Neural progenitor cell (in vitro differentiated cells): ENCODE measurements around the gene ITGA4. TPM values are rescaled to one million over a fixed set of nuclear protein-coding genes. Genes with fewer than 3 reads are reported as not detected.

ENCODE experiments used
- DNase-seq: peaks from one replicate; pipeline ENCODE4 v3.0.0-alpha.2; 2016; ENCODE audit warnings: low spot score
- H2AFZ ChIP-seq: fragments of 200-600 bp; sonication (generic); replicated peaks from 2 replicates; pipeline ENCODE4 v1.6.1; 2016; ENCODE audit warnings: antibody characterized with exemption
- H3F3A ChIP-seq: fragments of 200-600 bp; sonication (generic); 2 replicates; pipeline ENCODE4 v1.6.1; 2016; ENCODE audit warnings: antibody characterized with exemption, low read depth
- H3K27ac ChIP-seq: fragments of 200-600 bp; sonication (generic); 2 replicates; pipeline ENCODE4 v1.5.1; 2016; ENCODE audit warnings: mild to moderate bottlenecking
- H3K27me3 ChIP-seq: fragments of 200-600 bp; sonication (generic); 2 replicates; pipeline ENCODE4 v1.6.1; 2016; ENCODE audit warnings: mild to moderate bottlenecking, moderate library complexity
- H3K36me3 ChIP-seq: fragments of 200-600 bp; sonication (generic); 2 replicates; pipeline ENCODE4 v1.5.1; 2016
- H3K4me1 ChIP-seq: fragments of 200-600 bp; sonication (generic); 2 replicates; pipeline ENCODE4 v1.6.1; 2016; ENCODE audit warnings: mixed run types
- H3K4me2 ChIP-seq: fragments of 200-600 bp; sonication (generic); 2 replicates; pipeline ENCODE4 v1.6.1; 2016
- H3K4me3 ChIP-seq: fragments of 200-600 bp; sonication (generic); 2 replicates; pipeline ENCODE4 v1.5.1; 2016
- H3K79me2 ChIP-seq: fragments of 200-600 bp; sonication (generic); 2 replicates; pipeline ENCODE4 v1.6.1; 2016; ENCODE audit warnings: low read depth
- H3K9ac ChIP-seq: fragments of 200-600 bp; sonication (generic); 2 replicates; pipeline ENCODE4 v1.6.1; 2016
- H3K9me3 ChIP-seq: fragments of 200-600 bp; sonication (generic); 2 replicates; pipeline ENCODE4 v1.5.1; 2016; ENCODE audit warnings: low read depth
- H4K20me1 ChIP-seq: fragments of 200-600 bp; sonication (generic); 2 replicates; pipeline ENCODE4 v1.6.1; 2016; ENCODE audit warnings: low read depth
- H3K27ac Mint-ChIP-seq: 3 replicates; pipeline ENCODE4 v1.8.0; 2021; ENCODE audit warnings: mixed read lengths
- H3K27me3 Mint-ChIP-seq: 2 replicates; pipeline ENCODE4 v1.8.0; 2022; ENCODE audit warnings: low read depth, mild to moderate bottlenecking, inconsistent platforms, moderate library complexity, mixed read lengths; ENCODE audit not compliant: insufficient read depth
- H3K36me3 Mint-ChIP-seq: 3 replicates; pipeline ENCODE4 v1.8.0; 2021; ENCODE audit warnings: mixed read lengths
- H3K4me1 Mint-ChIP-seq: 3 replicates; pipeline ENCODE4 v1.8.0; 2021; ENCODE audit warnings: mixed read lengths
- H3K4me3 Mint-ChIP-seq: 3 replicates; pipeline ENCODE4 v1.8.0; 2021; ENCODE audit warnings: mild to moderate bottlenecking, moderate library complexity, mixed read lengths
- H3K9me3 Mint-ChIP-seq: 3 replicates; pipeline ENCODE4 v1.8.0; 2020; ENCODE audit warnings: mixed read lengths
- EZH2 ChIP-seq: fragments of 200-600 bp; sonication (generic); IDR thresholded peaks from 2 replicates; pipeline ENCODE4 v1.6.1; 2017; ENCODE audit warnings: antibody characterized with exemption, mild to moderate bottlenecking, moderate library complexity
- EZH2phosphoT487 ChIP-seq: fragments of 200-600 bp; sonication (generic); IDR thresholded peaks from 2 replicates; pipeline ENCODE4 v1.6.1; 2017; ENCODE audit warnings: antibody characterized with exemption
- total RNA-seq: library from RNA; depleted of rRNA; stranded (reverse); fragments of >200 nt; gene quantifications from 2 replicates; pipeline ENCODE4 v1.2.3, GENCODE V29; 2015; ENCODE audit warnings: low replicate concordance
- TF ChIP-seq, protein P1 (sequence below): fragments of 200-600 bp; sonication (generic); IDR thresholded peaks from 2 replicates; pipeline ENCODE4 v1.5.1; 2017; ENCODE audit warnings: antibody characterized with exemption, mild to moderate bottlenecking

The ITGA4 gene
- total RNA-seq, 1 donor from 2014 or later, result 10.2 TPM

DNA sequence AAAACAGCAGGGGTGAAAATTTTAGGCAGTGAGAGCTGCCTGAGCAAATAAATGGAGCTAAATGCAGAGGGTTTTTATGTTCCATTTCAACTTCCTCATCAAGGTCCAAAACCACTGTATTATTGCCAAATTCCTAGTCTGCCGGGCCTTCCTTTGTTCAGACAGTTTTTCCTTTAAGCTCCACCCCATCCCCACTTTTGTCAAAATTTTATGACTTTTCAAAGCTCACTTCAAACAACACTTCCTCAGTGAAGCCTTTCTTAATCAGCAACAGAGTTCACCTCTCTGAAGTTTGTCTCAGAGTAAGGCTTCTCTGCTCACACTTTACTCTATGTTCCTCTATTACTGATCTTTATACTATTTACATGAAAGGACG lies 118.5 kb downstream of the ITGA4 start:
- Histone ChIP-seq H2AFZ (no peak overlapping the region), H3K27ac (no peak overlapping the region), H3K4me2 (no peak overlapping the region), H3F3A (no peaks in the 10 kb centered on the region), H3K79me2 (no peaks in the 10 kb centered on the region), H3K27me3 (peaks cover 20% of the 10 kb centered on the region), H3K9me3 (no peaks in the 10 kb centered on the region), H4K20me1 (no peaks in the 10 kb centered on the region), H3K4me1 (no peaks in the 10 kb centered on the region), H3K36me3 (no peaks in the 10 kb centered on the region), H3K9ac (no peak overlapping the region), H3K4me3 (no peak overlapping the region)
- TF ChIP-seq, protein P1, sequence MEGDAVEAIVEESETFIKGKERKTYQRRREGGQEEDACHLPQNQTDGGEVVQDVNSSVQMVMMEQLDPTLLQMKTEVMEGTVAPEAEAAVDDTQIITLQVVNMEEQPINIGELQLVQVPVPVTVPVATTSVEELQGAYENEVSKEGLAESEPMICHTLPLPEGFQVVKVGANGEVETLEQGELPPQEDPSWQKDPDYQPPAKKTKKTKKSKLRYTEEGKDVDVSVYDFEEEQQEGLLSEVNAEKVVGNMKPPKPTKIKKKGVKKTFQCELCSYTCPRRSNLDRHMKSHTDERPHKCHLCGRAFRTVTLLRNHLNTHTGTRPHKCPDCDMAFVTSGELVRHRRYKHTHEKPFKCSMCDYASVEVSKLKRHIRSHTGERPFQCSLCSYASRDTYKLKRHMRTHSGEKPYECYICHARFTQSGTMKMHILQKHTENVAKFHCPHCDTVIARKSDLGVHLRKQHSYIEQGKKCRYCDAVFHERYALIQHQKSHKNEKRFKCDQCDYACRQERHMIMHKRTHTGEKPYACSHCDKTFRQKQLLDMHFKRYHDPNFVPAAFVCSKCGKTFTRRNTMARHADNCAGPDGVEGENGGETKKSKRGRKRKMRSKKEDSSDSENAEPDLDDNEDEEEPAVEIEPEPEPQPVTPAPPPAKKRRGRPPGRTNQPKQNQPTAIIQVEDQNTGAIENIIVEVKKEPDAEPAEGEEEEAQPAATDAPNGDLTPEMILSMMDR, result no peak
- TF ChIP-seq EZH2phosphoT487 (no peak), EZH2 (no peak)
- peaks cover 5% of the 10 kb centered on the region for H3K4me1 Mint-ChIP-seq
- no peaks in the 10 kb centered on the region for H3K9me3 Mint-ChIP-seq
- H3K36me3 Mint-ChIP-seq, result no peaks in the 10 kb centered on the region
- no peaks in the 10 kb centered on the region for H3K27me3 Mint-ChIP-seq
- DNase-seq, result no peak
- no peak overlapping the region for H3K4me3 Mint-ChIP-seq
- H3K27ac Mint-ChIP-seq, result no peak overlapping the region

DNA sequence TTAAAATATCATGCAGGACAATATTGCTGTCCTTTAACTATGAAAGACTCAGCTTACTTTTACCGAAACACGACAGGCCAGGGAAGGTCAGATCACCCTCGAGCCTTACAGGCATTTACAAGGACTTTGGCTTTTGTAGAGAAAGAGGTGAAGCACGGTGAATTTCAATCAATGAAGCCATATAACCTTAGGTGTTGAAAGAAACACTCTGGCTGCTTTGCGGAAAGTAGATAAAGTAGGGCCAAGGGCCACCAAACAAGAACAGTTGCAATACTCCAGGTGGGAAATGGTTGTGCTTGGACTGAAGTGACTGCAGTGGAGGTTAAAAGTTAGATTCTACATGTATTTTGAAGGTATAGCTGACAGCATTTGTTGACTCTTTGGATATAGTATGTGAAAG lies 119.2 kb downstream of the ITGA4 start:
- H3K4me3 ChIP-seq, result no peak overlapping the region
- H3K79me2 ChIP-seq, result no peaks in the 10 kb centered on the region
- no peaks in the 10 kb centered on the region for H4K20me1 ChIP-seq
- Mint-ChIP-seq H3K27ac (no peak overlapping the region), H3K36me3 (no peaks in the 10 kb centered on the region), H3K27me3 (no peaks in the 10 kb centered on the region), H3K4me1 (peaks cover 5% of the 10 kb centered on the region), H3K9me3 (no peaks in the 10 kb centered on the region), H3K4me3 (no peak overlapping the region)
- no peak overlapping the region for H3K9ac ChIP-seq
- no peak overlapping the region for H3K4me2 ChIP-seq
- H3K36me3 ChIP-seq, result no peaks in the 10 kb centered on the region
- H3K27me3 ChIP-seq, result peaks cover 25% of the 10 kb centered on the region
- H2AFZ ChIP-seq, result no peak overlapping the region
- no peak overlapping the region for H3K27ac ChIP-seq
- no peaks in the 10 kb centered on the region for H3K4me1 ChIP-seq
- no peaks in the 10 kb centered on the region for H3F3A ChIP-seq
- no peak for DNase-seq
- no peaks in the 10 kb centered on the region for H3K9me3 ChIP-seq
- TF ChIP-seq EZH2 (no peak), EZH2phosphoT487 (no peak)
- TF ChIP-seq, protein P1, result no peak

DNA sequence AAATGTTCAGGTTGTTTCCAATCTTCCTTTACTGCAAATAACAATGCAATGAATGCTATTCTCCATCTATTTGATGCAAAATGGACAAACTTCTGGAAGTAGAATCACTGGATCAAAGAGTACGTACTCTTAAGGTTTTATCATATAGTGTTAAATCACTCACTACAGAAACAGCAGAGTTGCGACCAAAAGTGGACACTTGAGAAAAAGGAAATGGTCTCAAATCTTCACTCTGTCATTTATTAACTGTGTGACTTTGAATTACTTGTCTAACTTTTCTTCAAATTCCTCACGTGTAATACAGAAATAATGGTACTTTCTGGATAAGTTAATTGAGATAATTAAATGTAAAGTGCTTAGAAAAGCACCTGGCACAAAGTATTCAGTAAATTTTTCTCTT lies 121.6 kb downstream of the ITGA4 start:
- no peak overlapping the region for H3K27ac Mint-ChIP-seq
- H3K4me1 Mint-ChIP-seq, result peaks cover 5% of the 10 kb centered on the region
- TF ChIP-seq, protein P1, result no peak
- no peak for TF ChIP-seq EZH2phosphoT487
- no peak for TF ChIP-seq EZH2
- H3K27me3 ChIP-seq, result peaks cover 25% of the 10 kb centered on the region
- no peaks in the 10 kb centered on the region for H3K9me3 ChIP-seq
- no peaks in the 10 kb centered on the region for H3K4me1 ChIP-seq
- DNase-seq, result no peak
- no peak overlapping the region for H3K4me2 ChIP-seq
- no peaks in the 10 kb centered on the region for H3F3A ChIP-seq
- H3K36me3 Mint-ChIP-seq, result no peaks in the 10 kb centered on the region
- no peak overlapping the region for H3K4me3 ChIP-seq
- no peak overlapping the region for H3K4me3 Mint-ChIP-seq
- no peak overlapping the region for H3K27ac ChIP-seq
- no peaks in the 10 kb centered on the region for H3K9me3 Mint-ChIP-seq
- H3K79me2 ChIP-seq, result no peaks in the 10 kb centered on the region
- H3K27me3 Mint-ChIP-seq, result no peaks in the 10 kb centered on the region
- H4K20me1 ChIP-seq, result no peaks in the 10 kb centered on the region
- no peaks in the 10 kb centered on the region for H3K36me3 ChIP-seq
- H3K9ac ChIP-seq, result no peak overlapping the region
- H2AFZ ChIP-seq, result no peak overlapping the region

DNA sequence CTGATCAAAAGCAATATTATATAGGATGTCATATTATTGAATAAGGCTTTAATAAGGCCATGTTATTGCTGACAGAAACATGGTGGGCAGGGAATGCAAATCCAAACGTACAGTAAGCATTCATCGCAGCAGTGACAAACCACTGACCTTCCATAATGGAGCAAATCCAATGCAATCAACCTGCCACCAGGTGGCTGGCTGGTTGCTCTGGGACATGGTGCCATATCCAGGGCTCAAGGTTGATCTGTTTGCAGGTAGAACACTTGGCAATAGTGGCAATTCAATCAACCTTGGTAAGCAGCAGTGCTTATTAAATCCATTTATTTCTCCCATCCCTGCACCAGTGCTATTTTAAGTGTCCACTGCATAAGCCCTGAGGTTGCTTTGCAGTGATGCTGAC lies 124.3 kb downstream of the ITGA4 start:
- Histone ChIP-seq H3K27ac (no peak overlapping the region), H4K20me1 (no peaks in the 10 kb centered on the region), H3K27me3 (peaks cover 28% of the 10 kb centered on the region), H3K4me1 (no peaks in the 10 kb centered on the region), H3K36me3 (no peaks in the 10 kb centered on the region), H3K9me3 (no peaks in the 10 kb centered on the region), H3K79me2 (no peaks in the 10 kb centered on the region), H3K4me2 (no peak overlapping the region), H3K9ac (no peak overlapping the region), H2AFZ (no peak overlapping the region), H3K4me3 (no peak overlapping the region), H3F3A (no peaks in the 10 kb centered on the region)
- no peaks in the 10 kb centered on the region for H3K27me3 Mint-ChIP-seq
- TF ChIP-seq EZH2phosphoT487, result no peak
- TF ChIP-seq, protein P1, result peak; percentile 51
- peak; percentile 9 for DNase-seq
- H3K9me3 Mint-ChIP-seq, result no peaks in the 10 kb centered on the region
- no peak overlapping the region for H3K27ac Mint-ChIP-seq
- no peak overlapping the region for H3K4me3 Mint-ChIP-seq
- H3K36me3 Mint-ChIP-seq, result no peaks in the 10 kb centered on the region
- peaks cover 10% of the 10 kb centered on the region for H3K4me1 Mint-ChIP-seq
